ENCODE data around the gene CTNNA2.

Gene CTNNA2

GRCh38 chr2:80233333-80233732 lies 720.5 kb downstream of the CTNNA2 start:
- CTCF ChIA-PET = interaction anchor here (1.0 kb wide), 1 partner anchor 13 kb away, joined by 3 read pairs; no protein-coding TSS in a partner anchor
- DNase-seq (ENCODE audit: extremely low spot score) = no peak

GRCh38 chr2:80238692-80239469 lies 726.0 kb downstream of the CTNNA2 start:
- POLR2A ChIA-PET = no interaction called here
- TF ChIP-seq CTCF (IDR thresholded peaks at IDR 0.05; ENCODE audit: control extremely low read depth, extremely low read depth, low read depth, missing control alignments) = peak; percentile 30
- DNase-seq (ENCODE audit: extremely low spot score) = no peak
- CTCF ChIA-PET = interaction anchor here (0.9 to 3.1 kb wide), 13 partner anchors 8 to 224 kb away, joined by 3 to 30 read pairs (median 4); no protein-coding TSS in a partner anchor

More at GRCh38 chr2:80233333-80233732, 720.5 kb downstream of the CTNNA2 start:
- TF ChIP-seq CTCF (IDR thresholded peaks at IDR 0.05; ENCODE audit: control extremely low read depth, extremely low read depth, low read depth, missing control alignments) = no peak
- POLR2A ChIA-PET = no interaction called here

- ChIA-PET POLR2A (no interaction called here), CTCF (interaction anchor here (1.5 kb wide), 1 partner anchor 10 kb away, joined by 4 read pairs; no protein-coding TSS in a partner anchor)
- no peak for TF ChIP-seq CTCF (IDR thresholded peaks at IDR 0.05; ENCODE audit: control extremely low read depth, extremely low read depth, low read depth, missing control alignments)
- no peak for DNase-seq (ENCODE audit: extremely low spot score)
These were observed 729.6 kb downstream of the CTNNA2 start for GRCh38 chr2:80242355-80242910.

- ChIA-PET CTCF (no interaction called here), POLR2A (no interaction called here)
- TF ChIP-seq CTCF (IDR thresholded peaks at IDR 0.05; ENCODE audit: control extremely low read depth, extremely low read depth, low read depth, missing control alignments) = no peak
- no peak for DNase-seq (ENCODE audit: extremely low spot score)
These were observed 732.2 kb downstream of the CTNNA2 start for GRCh38 chr2:80244905-80245584.

- POLR2A ChIA-PET = no interaction called here
- no peak for TF ChIP-seq CTCF (IDR thresholded peaks at IDR 0.05; ENCODE audit: control extremely low read depth, extremely low read depth, low read depth, missing control alignments)
- CTCF ChIA-PET = interaction anchor here (0.7 to 2.0 kb wide), 3 partner anchors 8 to 14 kb away, joined by 3 to 8 read pairs (median 4); no protein-coding TSS in a partner anchor
- DNase-seq (ENCODE audit: extremely low spot score) = no peak
These were observed 733.7 kb downstream of the CTNNA2 start for GRCh38 chr2:80246534-80246933.

GRCh38 chr2:80247339-80247738 lies 734.5 kb downstream of the CTNNA2 start:
- no peak for DNase-seq (ENCODE audit: extremely low spot score)
- POLR2A ChIA-PET = no interaction called here
- TF ChIP-seq CTCF (IDR thresholded peaks at IDR 0.05; ENCODE audit: control extremely low read depth, extremely low read depth, low read depth, missing control alignments) = no peak
- CTCF ChIA-PET = interaction anchor here (2.0 kb wide), 1 partner anchor 9 kb away, joined by 8 read pairs; no protein-coding TSS in a partner anchor
